Sigmoid colon (tissue), 4 donors: ENCODE measurements around the gene GBP5.

ENCODE experiments used
- EP300 ChIP-seq, 4 donors: sonication (generic); formaldehyde crosslinking; IDR thresholded peaks; one replicate each; pipeline ENCODE4 v1.6.1; 2017; ENCODE audit warnings: antibody characterized with exemption in 4 of 4
- POLR2A ChIP-seq, 2 donors: fragments of 450-650 bp; IDR thresholded peaks; one replicate each; pipeline ENCODE4 v1.6.1; 2016; ENCODE audit warnings: antibody characterized with exemption in 2 of 2, mild to moderate bottlenecking in 2 of 2, moderate library complexity in 2 of 2
- POLR2AphosphoS5 ChIP-seq, 4 donors: sonication (generic); formaldehyde crosslinking; IDR thresholded peaks; one replicate each; pipeline ENCODE4 v1.6.1; 2017; ENCODE audit warnings: antibody characterized with exemption in 4 of 4
- TF ChIP-seq, protein P1 (sequence below), 4 experiments: fragments of 450-650 bp in 3 of 4; fragments of 200-600 bp in 1 of 4; IDR thresholded peaks; one replicate each; pipeline ENCODE4 v1.5.1; 2016 to 2019; ENCODE audit warnings: antibody characterized with exemption in 4 of 4, mild to moderate bottlenecking in 3 of 4, moderate library complexity in 2 of 4

DNA sequence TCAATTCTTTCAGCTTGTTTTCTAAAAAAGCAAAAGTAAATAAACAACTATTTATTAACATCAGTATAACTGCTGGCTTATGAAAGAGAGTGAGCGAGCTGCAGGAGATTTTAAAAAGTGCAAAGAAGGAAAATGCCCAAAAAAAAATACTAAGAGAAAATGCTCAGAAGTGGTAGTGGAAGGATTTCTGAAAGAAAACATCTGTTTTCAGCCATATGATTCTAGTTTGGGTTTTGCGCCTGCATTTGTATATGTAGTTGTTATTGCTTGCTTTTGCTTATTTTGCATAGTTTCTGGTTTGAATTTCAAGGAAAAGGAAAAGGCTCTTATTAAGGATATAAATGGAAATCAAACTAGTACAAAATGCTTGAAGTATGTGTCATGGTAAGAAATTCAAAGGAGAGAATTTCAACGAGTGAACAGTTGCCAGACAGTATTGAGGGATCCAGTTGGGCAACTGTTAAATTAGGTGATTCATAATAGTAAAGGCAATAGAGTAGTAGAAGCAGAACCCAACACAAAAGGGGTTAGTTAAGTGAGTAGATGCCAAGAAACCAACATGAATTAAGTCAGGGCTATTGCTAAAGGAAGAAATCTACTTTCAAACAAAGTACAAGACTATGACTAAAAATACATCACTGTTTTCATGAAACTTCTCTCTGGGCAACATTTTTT is 1.2 kb downstream of the GBP5 start:
- no peak for TF ChIP-seq POLR2A (IDR thresholded peaks at IDR 0.05)
- TF ChIP-seq, protein P1, sequence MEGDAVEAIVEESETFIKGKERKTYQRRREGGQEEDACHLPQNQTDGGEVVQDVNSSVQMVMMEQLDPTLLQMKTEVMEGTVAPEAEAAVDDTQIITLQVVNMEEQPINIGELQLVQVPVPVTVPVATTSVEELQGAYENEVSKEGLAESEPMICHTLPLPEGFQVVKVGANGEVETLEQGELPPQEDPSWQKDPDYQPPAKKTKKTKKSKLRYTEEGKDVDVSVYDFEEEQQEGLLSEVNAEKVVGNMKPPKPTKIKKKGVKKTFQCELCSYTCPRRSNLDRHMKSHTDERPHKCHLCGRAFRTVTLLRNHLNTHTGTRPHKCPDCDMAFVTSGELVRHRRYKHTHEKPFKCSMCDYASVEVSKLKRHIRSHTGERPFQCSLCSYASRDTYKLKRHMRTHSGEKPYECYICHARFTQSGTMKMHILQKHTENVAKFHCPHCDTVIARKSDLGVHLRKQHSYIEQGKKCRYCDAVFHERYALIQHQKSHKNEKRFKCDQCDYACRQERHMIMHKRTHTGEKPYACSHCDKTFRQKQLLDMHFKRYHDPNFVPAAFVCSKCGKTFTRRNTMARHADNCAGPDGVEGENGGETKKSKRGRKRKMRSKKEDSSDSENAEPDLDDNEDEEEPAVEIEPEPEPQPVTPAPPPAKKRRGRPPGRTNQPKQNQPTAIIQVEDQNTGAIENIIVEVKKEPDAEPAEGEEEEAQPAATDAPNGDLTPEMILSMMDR (IDR thresholded peaks at IDR 0.05): no peak
- TF ChIP-seq EP300 (IDR thresholded peaks at IDR 0.05): no peak
- TF ChIP-seq POLR2AphosphoS5 (IDR thresholded peaks at IDR 0.05): no peak
